ENCODE data around the gene TULP3. TPM values are rescaled to one million over a fixed set of nuclear protein-coding genes. Genes with fewer than 3 reads are reported as not detected.

The TULP3 gene
- total and polyA plus RNA-seq, 2 of the 8 experiments (the other 6 are each of a cell fraction or from before 2014, with no cell fraction given) = 18.4 to 21.2 TPM

GRCh38 chr12:2876431-2877046 lies 14.2 kb upstream of the TULP3 start:
- Histone ChIP-seq H3K9me3 (ENCODE audit: insufficient read depth in 2 of 2, low read depth in 1 of 2, low read length in 1 of 2) (no peaks in the 10 kb centered on the region), H2BK15ac (ENCODE audit: low read length) (no peak overlapping the region), H3K4me1 (replicated peaks in 1 of 4; ENCODE audit: control insufficient read depth in 3 of 4, insufficient read depth in 4 of 4, low read length in 3 of 4) (peaks cover 0 to 4% (median 3%) of the 10 kb centered on the region in 4 experiments; a peak in 4 of 7 replicates), H4K91ac (replicated peaks; ENCODE audit: insufficient read length, low read length) (no peak overlapping the region), H3K27ac (ENCODE audit: low read depth, low read length) (peak overlapping the region; percentile 82), H4K5ac (ENCODE audit: insufficient read length, low read depth, low read length) (peak overlapping the region; percentile 59), H3K14ac (ENCODE audit: insufficient read length) (no peak overlapping the region), H2BK12ac (ENCODE audit: low read depth, low read length) (0 out of 2 replicates have a peak overlapping the region, but pooled peaks have one; percentile 60), H4K8ac (ENCODE audit: extremely low read depth, insufficient read depth, low read length) (no peak overlapping the region), H3K36me3 (ENCODE audit: control insufficient read depth in 2 of 4, insufficient read depth in 4 of 4, low read length in 3 of 4) (peaks cover 0 to 41% (median 20%) of the 10 kb centered on the region in 4 experiments; a peak in 6 of 8 replicates), H3K9ac (replicated peaks in 1 of 4; ENCODE audit: extremely low read depth in 1 of 4, low read depth in 3 of 4, low read length in 3 of 4) (peak overlapping the region; percentile 76 to 82 (median 79)), H3K18ac (ENCODE audit: extremely low read depth, low read length) (peak overlapping the region; percentile 67; the same call in 1 of the 2 replicates), H2AK5ac (ENCODE audit: low read depth, low read length) (no peak overlapping the region), H3K79me1 (ENCODE audit: low read depth, low read length) (peaks cover 5% of the 10 kb centered on the region), H2BK20ac (ENCODE audit: low read length) (no peak overlapping the region), H4K20me1 (replicated peaks in 1 of 2; ENCODE audit: control insufficient read depth in 1 of 2, insufficient read depth in 2 of 2, low read length in 2 of 2) (peaks cover 0 to 3% of the 10 kb centered on the region in 2 experiments), H3K27me3 (replicated peaks in 1 of 4; ENCODE audit: control insufficient read depth in 3 of 4, extremely low read depth in 1 of 4, insufficient read depth in 3 of 4, low read length in 3 of 4) (no peaks in the 10 kb centered on the region), H3K4me2 (ENCODE audit: insufficient read depth in 1 of 2, low read depth in 2 of 2, low read length in 2 of 2) (peak overlapping the region; percentile 75 to 86), H3K79me2 (ENCODE audit: control insufficient read depth in 1 of 2, insufficient read depth in 2 of 2, low read length in 2 of 2) (peaks cover 3 to 61% of the 10 kb centered on the region in 2 experiments; a peak in 3 of 4 replicates), H3K23me2 (ENCODE audit: low read depth, low read length) (peaks cover 7% of the 10 kb centered on the region), H2BK120ac (replicated peaks; ENCODE audit: low read depth, low read length) (no peak overlapping the region), H3K4ac (replicated peaks; ENCODE audit: insufficient read length, low read depth, low read length) (no peak overlapping the region), H3K4me3 (ENCODE audit: extremely low read depth in 1 of 4, insufficient read depth in 2 of 4, low read depth in 3 of 4, low read length in 4 of 4) (peak overlapping the region; percentile 92 to 100 (median 98)), H3K56ac (replicated peaks; ENCODE audit: insufficient read length, low read depth, low read length) (peak overlapping the region; percentile 62), H2AFZ (ENCODE audit: low read length) (no peak overlapping the region; the same call in 1 of the 2 replicates), H2BK5ac (ENCODE audit: low read depth, low read length) (peak overlapping the region; percentile 93; the same call in 1 of the 2 replicates), H3K23ac (ENCODE audit: insufficient read length) (no peak overlapping the region)
- DNase-seq (ENCODE audit: low read depth in 1 of 2, low spot score in 2 of 2) = no peak
- WGBS, 2 experiments (ENCODE audit: extremely low coverage in 1 of 2, insufficient coverage in 1 of 2, insufficient read length in 1 of 2, insufficient replicate concordance in 2 of 2, low coverage in 1 of 2, low lambda C conversion rate in 2 of 2, missing lambda C conversion rate in 1 of 2) = 7% methylated on average over 27 of the region's 38 CpGs; no CpG with 5 or more reads in 1 of the 2 experiments
- POLR2A ChIA-PET (ENCODE audit: partially characterized antibody) = interaction anchor here (0.6 to 4.1 kb wide), 17 partner anchors 9 to 174 kb away, joined by 3 to 31 read pairs (median 4); partner anchors contain the start of genes TEX52 and TULP3
- FAIRE-seq = no peak
- CTCF ChIA-PET (ENCODE audit: partially characterized antibody) = interaction anchor here (0.9 to 4.7 kb wide), 8 partner anchors 12 to 158 kb away, joined by 3 to 33 read pairs (median 8); no protein-coding TSS in a partner anchor
- TF ChIP-seq PHF8 (conservative IDR thresholded peaks at IDR 0.05; ENCODE audit: low read depth, low read length) = peak; percentile 65
- no peak for TF ChIP-seq SUZ12 (IDR thresholded peaks at IDR 0.05; ENCODE audit: low read length)
- peak; percentile 32; the same call in 1 of the 2 replicates for TF ChIP-seq POLR2AphosphoS5 (IDR thresholded peaks at IDR 0.05; ENCODE audit: low read depth, low read length)
- peak; percentile 62 for TF ChIP-seq ASH2L (IDR thresholded peaks at IDR 0.05; ENCODE audit: low read length)
- no peak for TF ChIP-seq RFX5 (IDR thresholded peaks at IDR 0.05; ENCODE audit: borderline replicate concordance, low read depth, low read length)
- peak; percentile 52; the same call in 1 of the 2 replicates for TF ChIP-seq YY1 (IDR thresholded peaks at IDR 0.05; ENCODE audit: low read depth, low read length)
- TF ChIP-seq TAF7 (optimal IDR thresholded peaks at IDR 0.05; ENCODE audit: borderline replicate concordance, low read depth, low read length) = no peak
- peak; percentile 35 for TF ChIP-seq SAP30 (IDR thresholded peaks at IDR 0.05; ENCODE audit: insufficient read depth, insufficient replicate concordance, low read length)
- TF ChIP-seq HDAC2 (IDR thresholded peaks at IDR 0.05; ENCODE audit: borderline replicate concordance in 1 of 2, low read depth in 2 of 2, low read length in 2 of 2) = 0 out of 4 replicates have a peak, but pooled peaks of 1 of the 2 experiments have one; percentile 27
- no peak for TF ChIP-seq E2F6 (IDR thresholded peaks at IDR 0.05)
